ENCODE measurements around the gene ITGA5.

Gene ITGA5

GRCh38 chr12:54419088-54419887, at the start of gene ITGA5:
Gene ITGA5 (minus strand): TSS chr12:54419266. CDS start chr12:54419198, 68 bp downstream.
- no peak for DNase-seq

GRCh38 chr12:54465857-54466523, 46.9 kb upstream of the ITGA5 start:
- DNase-seq, result no peak

GRCh38 chr12:54463484-54463883, 44.4 kb upstream of the ITGA5 start:
- DNase-seq, result no peak

GRCh38 chr12:54463034-54463433, 44.0 kb upstream of the ITGA5 start:
- DNase-seq, result no peak

GRCh38 chr12:54460317-54460923, 41.4 kb upstream of the ITGA5 start:
- DNase-seq, result no peak

GRCh38 chr12:54459355-54459754, 40.3 kb upstream of the ITGA5 start:
- no peak for DNase-seq

- no peak for DNase-seq
Measured at GRCh38 chr12:54455760-54456469, 36.8 kb upstream of the ITGA5 start.

GRCh38 chr12:54452628-54453027, 33.6 kb upstream of the ITGA5 start:
- DNase-seq, result no peak

- DNase-seq, result no peak
Measured at GRCh38 chr12:54448344-54448743, 29.3 kb upstream of the ITGA5 start.

GRCh38 chr12:54447917-54448316, 28.9 kb upstream of the ITGA5 start:
- no peak for DNase-seq

GRCh38 chr12:54444206-54444605, 25.1 kb upstream of the ITGA5 start:
- no peak for DNase-seq

- DNase-seq, result no peak
Measured at GRCh38 chr12:54443446-54443845, 24.4 kb upstream of the ITGA5 start.

- DNase-seq, result no peak
Measured at GRCh38 chr12:54442961-54443360, 23.9 kb upstream of the ITGA5 start.

GRCh38 chr12:54442099-54442498, 23.0 kb upstream of the ITGA5 start:
- DNase-seq, result no peak

- DNase-seq, result no peak
Measured at GRCh38 chr12:54439521-54440255, 20.6 kb upstream of the ITGA5 start.

GRCh38 chr12:54439096-54439495, 20.0 kb upstream of the ITGA5 start:
- DNase-seq, result no peak

- no peak for DNase-seq
Measured at GRCh38 chr12:54438517-54438916, 19.5 kb upstream of the ITGA5 start.

GRCh38 chr12:54437697-54438096, 18.6 kb upstream of the ITGA5 start:
- DNase-seq, result no peak

- DNase-seq, result no peak
Measured at GRCh38 chr12:54437243-54437642, 18.2 kb upstream of the ITGA5 start.

GRCh38 chr12:54432815-54433164, 13.7 kb upstream of the ITGA5 start:
- DNase-seq, result no peak

GRCh38 chr12:54431911-54432814, 13.1 kb upstream of the ITGA5 start:
- no peak for DNase-seq

Measured in SHP77 treated with DMSO at 0.1 percent for 48 hours (cell line).